Endothelial cell of hepatic sinusoid (primary cell): ENCODE results near the gene CARD19.

Source experiments
- in situ Hi-C: cut with HindIII; loops from 2 replicates; pipeline ENCODE4 v1.10.0; 2017; ENCODE audit warnings: low sequenced_read_pairs

Gene CARD19

GRCh38 chr9:93061791-93062763, 33.9 kb upstream of the CARD19 start:
- in situ Hi-C loops: no loop called here

- in situ Hi-C loops: no loop called here
Measured at GRCh38 chr9:93064392-93065134, 31.5 kb upstream of the CARD19 start.

- in situ Hi-C loops: no loop called here
Measured at GRCh38 chr9:93065135-93065720, 30.8 kb upstream of the CARD19 start.

GRCh38 chr9:93066978-93067603, 28.9 kb upstream of the CARD19 start:
- in situ Hi-C loops: no loop called here

- in situ Hi-C loops: no loop called here
Measured at GRCh38 chr9:93068956-93069355, 27.1 kb upstream of the CARD19 start.

- in situ Hi-C loops: no loop called here
Measured at GRCh38 chr9:93071464-93071863, 24.6 kb upstream of the CARD19 start.

- in situ Hi-C loops: no loop called here
Measured at GRCh38 chr9:93072383-93072795, 23.6 kb upstream of the CARD19 start.

GRCh38 chr9:93076101-93076791, 19.8 kb upstream of the CARD19 start:
- in situ Hi-C loops: no loop called here

- in situ Hi-C loops: no loop called here
Measured at GRCh38 chr9:93076792-93077128, 19.3 kb upstream of the CARD19 start.

- in situ Hi-C loops: no loop called here
Measured at GRCh38 chr9:93077367-93077766, 18.6 kb upstream of the CARD19 start.

GRCh38 chr9:93077811-93078210, 18.2 kb upstream of the CARD19 start:
- in situ Hi-C loops: no loop called here

GRCh38 chr9:93079371-93079770, 16.6 kb upstream of the CARD19 start:
- in situ Hi-C loops: no loop called here

GRCh38 chr9:93080406-93080805, 15.6 kb upstream of the CARD19 start:
- in situ Hi-C loops: no loop called here

GRCh38 chr9:93081081-93081529, 14.9 kb upstream of the CARD19 start:
- in situ Hi-C loops: no loop called here

- in situ Hi-C loops: no loop called here
Measured at GRCh38 chr9:93081931-93082330, 14.1 kb upstream of the CARD19 start.

GRCh38 chr9:93082841-93083411, 13.1 kb upstream of the CARD19 start:
- in situ Hi-C loops: no loop called here

- in situ Hi-C loops: no loop called here
Measured at GRCh38 chr9:93083592-93084470, 12.2 kb upstream of the CARD19 start.

GRCh38 chr9:93084471-93084881, 11.5 kb upstream of the CARD19 start:
- in situ Hi-C loops: no loop called here

- in situ Hi-C loops: no loop called here
Measured at GRCh38 chr9:93085676-93086075, 10.3 kb upstream of the CARD19 start.
